K562 (cell line): ENCODE measurements around the gene ABHD4. TPM values are rescaled to one million over a fixed set of nuclear protein-coding genes. Genes with fewer than 3 reads are reported as not detected.

Experiments used
- CBFA2T2 ChIP-seq: fragments of 450-650 bp; conservative IDR thresholded peaks from 2 replicates; pipeline ENCODE4 v1.6.1; 2017; ENCODE audit warnings: mild to moderate bottlenecking
- CBFA2T3 ChIP-seq: fragments of 450-650 bp; IDR thresholded peaks from 2 replicates; pipeline ENCODE4 v1.6.1; 2017
- HNRNPL ChIP-seq: fragments of 200-400 bp; formaldehyde crosslinking; IDR thresholded peaks from 2 replicates; pipeline ENCODE4 v1.6.1; 2017; ENCODE audit warnings: low read depth, mild to moderate bottlenecking, low read length
- L3MBTL2 ChIP-seq: fragments of 450-650 bp; IDR thresholded peaks from 2 replicates; pipeline ENCODE4 v1.6.1; 2016; ENCODE audit warnings: mild to moderate bottlenecking, moderate library complexity
- PRDM10 ChIP-seq: fragments of 450-650 bp; IDR thresholded peaks from 2 replicates; pipeline ENCODE4 v1.6.1; 2018; ENCODE audit not compliant: partially characterized antibody
- RAD21 ChIP-seq, 2 experiments: fragments of 250-450 bp in 1 of 2; fragments of 450-650 bp in 1 of 2; sonication (Bioruptor Pico) in 1 of 2; formaldehyde crosslinking in 1 of 2; IDR thresholded peaks in 1 of 2; conservative IDR thresholded peaks in 1 of 2; 2 replicates each; pipeline versions ENCODE4 v1.4.0 to v1.8.0; 2020 to 2022; ENCODE audit warnings: mild to moderate bottlenecking in 2 of 2, moderate library complexity in 1 of 2
- polyA plus RNA-seq, 8 experiments: library from polyadenylated mRNA; depleted of rRNA in 4 of 8; stranded (reverse) in 5 of 8; unstranded in 3 of 8; fragments of >200 nt; fragmentation: Nextera tagmentation in 2 of 8; fragmentation: Illumina TruSeq in 1 of 8; extraction: Ambion mirVana in 2 of 8; extraction: Trizol in 1 of 8; gene quantifications; 2 replicates each; pipeline versions ENCODE4 v1.2.1 to v1.2.3, GENCODE V29; 2011 to 2014; ENCODE audit warnings: inconsistent platforms in 1 of 8, missing spikeins in 1 of 8
- total RNA-seq, 7 experiments: library from RNA; depleted of rRNA in 6 of 7; stranded (reverse); fragments of >200 nt in 6 of 7; fragmentation: Illumina TruSeq in 2 of 7; extraction: Trizol in 2 of 7; gene quantifications; 2 replicates each; pipeline versions ENCODE4 v1.2.1 to v1.2.3, GENCODE V29; 2011 to 2021; ENCODE audit warnings: low replicate concordance in 1 of 7
- TF ChIP-seq, protein P1 (sequence below): fragments of 450-650 bp; IDR thresholded peaks from 2 replicates; pipeline ENCODE4 v1.6.1; 2016; ENCODE audit warnings: mild to moderate bottlenecking, moderate library complexity
- TF ChIP-seq, protein P2 (sequence below): fragments of 450-650 bp; formaldehyde crosslinking; IDR thresholded peaks from 2 replicates; pipeline ENCODE4 v1.4.0; 2020; ENCODE audit warnings: mild to moderate bottlenecking, moderate library complexity

Gene ABHD4
- total and polyA plus RNA-seq, 9 of the 15 experiments (the other 6 are each of a cell fraction or from before 2014, with no cell fraction given): 3.6 to 12.0 (median 7.2) TPM

GRCh38 chr14:22657861-22658260, 59.8 kb downstream of the ABHD4 start (continued):
- TF ChIP-seq, protein P1, sequence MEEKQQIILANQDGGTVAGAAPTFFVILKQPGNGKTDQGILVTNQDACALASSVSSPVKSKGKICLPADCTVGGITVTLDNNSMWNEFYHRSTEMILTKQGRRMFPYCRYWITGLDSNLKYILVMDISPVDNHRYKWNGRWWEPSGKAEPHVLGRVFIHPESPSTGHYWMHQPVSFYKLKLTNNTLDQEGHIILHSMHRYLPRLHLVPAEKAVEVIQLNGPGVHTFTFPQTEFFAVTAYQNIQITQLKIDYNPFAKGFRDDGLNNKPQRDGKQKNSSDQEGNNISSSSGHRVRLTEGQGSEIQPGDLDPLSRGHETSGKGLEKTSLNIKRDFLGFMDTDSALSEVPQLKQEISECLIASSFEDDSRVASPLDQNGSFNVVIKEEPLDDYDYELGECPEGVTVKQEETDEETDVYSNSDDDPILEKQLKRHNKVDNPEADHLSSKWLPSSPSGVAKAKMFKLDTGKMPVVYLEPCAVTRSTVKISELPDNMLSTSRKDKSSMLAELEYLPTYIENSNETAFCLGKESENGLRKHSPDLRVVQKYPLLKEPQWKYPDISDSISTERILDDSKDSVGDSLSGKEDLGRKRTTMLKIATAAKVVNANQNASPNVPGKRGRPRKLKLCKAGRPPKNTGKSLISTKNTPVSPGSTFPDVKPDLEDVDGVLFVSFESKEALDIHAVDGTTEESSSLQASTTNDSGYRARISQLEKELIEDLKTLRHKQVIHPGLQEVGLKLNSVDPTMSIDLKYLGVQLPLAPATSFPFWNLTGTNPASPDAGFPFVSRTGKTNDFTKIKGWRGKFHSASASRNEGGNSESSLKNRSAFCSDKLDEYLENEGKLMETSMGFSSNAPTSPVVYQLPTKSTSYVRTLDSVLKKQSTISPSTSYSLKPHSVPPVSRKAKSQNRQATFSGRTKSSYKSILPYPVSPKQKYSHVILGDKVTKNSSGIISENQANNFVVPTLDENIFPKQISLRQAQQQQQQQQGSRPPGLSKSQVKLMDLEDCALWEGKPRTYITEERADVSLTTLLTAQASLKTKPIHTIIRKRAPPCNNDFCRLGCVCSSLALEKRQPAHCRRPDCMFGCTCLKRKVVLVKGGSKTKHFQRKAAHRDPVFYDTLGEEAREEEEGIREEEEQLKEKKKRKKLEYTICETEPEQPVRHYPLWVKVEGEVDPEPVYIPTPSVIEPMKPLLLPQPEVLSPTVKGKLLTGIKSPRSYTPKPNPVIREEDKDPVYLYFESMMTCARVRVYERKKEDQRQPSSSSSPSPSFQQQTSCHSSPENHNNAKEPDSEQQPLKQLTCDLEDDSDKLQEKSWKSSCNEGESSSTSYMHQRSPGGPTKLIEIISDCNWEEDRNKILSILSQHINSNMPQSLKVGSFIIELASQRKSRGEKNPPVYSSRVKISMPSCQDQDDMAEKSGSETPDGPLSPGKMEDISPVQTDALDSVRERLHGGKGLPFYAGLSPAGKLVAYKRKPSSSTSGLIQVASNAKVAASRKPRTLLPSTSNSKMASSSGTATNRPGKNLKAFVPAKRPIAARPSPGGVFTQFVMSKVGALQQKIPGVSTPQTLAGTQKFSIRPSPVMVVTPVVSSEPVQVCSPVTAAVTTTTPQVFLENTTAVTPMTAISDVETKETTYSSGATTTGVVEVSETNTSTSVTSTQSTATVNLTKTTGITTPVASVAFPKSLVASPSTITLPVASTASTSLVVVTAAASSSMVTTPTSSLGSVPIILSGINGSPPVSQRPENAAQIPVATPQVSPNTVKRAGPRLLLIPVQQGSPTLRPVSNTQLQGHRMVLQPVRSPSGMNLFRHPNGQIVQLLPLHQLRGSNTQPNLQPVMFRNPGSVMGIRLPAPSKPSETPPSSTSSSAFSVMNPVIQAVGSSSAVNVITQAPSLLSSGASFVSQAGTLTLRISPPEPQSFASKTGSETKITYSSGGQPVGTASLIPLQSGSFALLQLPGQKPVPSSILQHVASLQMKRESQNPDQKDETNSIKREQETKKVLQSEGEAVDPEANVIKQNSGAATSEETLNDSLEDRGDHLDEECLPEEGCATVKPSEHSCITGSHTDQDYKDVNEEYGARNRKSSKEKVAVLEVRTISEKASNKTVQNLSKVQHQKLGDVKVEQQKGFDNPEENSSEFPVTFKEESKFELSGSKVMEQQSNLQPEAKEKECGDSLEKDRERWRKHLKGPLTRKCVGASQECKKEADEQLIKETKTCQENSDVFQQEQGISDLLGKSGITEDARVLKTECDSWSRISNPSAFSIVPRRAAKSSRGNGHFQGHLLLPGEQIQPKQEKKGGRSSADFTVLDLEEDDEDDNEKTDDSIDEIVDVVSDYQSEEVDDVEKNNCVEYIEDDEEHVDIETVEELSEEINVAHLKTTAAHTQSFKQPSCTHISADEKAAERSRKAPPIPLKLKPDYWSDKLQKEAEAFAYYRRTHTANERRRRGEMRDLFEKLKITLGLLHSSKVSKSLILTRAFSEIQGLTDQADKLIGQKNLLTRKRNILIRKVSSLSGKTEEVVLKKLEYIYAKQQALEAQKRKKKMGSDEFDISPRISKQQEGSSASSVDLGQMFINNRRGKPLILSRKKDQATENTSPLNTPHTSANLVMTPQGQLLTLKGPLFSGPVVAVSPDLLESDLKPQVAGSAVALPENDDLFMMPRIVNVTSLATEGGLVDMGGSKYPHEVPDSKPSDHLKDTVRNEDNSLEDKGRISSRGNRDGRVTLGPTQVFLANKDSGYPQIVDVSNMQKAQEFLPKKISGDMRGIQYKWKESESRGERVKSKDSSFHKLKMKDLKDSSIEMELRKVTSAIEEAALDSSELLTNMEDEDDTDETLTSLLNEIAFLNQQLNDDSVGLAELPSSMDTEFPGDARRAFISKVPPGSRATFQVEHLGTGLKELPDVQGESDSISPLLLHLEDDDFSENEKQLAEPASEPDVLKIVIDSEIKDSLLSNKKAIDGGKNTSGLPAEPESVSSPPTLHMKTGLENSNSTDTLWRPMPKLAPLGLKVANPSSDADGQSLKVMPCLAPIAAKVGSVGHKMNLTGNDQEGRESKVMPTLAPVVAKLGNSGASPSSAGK: no peak
- TF ChIP-seq, protein P2, sequence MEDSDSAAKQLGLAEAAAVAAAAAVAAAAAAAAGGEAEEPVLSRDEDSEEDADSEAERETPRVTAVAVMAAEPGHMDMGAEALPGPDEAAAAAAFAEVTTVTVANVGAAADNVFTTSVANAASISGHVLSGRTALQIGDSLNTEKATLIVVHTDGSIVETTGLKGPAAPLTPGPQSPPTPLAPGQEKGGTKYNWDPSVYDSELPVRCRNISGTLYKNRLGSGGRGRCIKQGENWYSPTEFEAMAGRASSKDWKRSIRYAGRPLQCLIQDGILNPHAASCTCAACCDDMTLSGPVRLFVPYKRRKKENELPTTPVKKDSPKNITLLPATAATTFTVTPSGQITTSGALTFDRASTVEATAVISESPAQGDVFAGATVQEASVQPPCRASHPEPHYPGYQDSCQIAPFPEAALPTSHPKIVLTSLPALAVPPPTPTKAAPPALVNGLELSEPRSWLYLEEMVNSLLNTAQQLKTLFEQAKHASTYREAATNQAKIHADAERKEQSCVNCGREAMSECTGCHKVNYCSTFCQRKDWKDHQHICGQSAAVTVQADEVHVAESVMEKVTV (CRISPR knock-in tag): peak; percentile 76
- no peak for TF ChIP-seq PRDM10
- no peak for TF ChIP-seq CBFA2T2
- TF ChIP-seq CBFA2T3: no peak
- TF ChIP-seq L3MBTL2: no peak
- TF ChIP-seq RAD21 (CRISPR knock-in tag; conservative IDR thresholded peaks at IDR 0.05 in 1 of 2, IDR thresholded peaks at IDR 0.05 in 1 of 2): peak; percentile 90 to 94
- no peak for TF ChIP-seq HNRNPL
